ENCODE data around the gene FILIP1.

FILIP1 gene

DNA sequence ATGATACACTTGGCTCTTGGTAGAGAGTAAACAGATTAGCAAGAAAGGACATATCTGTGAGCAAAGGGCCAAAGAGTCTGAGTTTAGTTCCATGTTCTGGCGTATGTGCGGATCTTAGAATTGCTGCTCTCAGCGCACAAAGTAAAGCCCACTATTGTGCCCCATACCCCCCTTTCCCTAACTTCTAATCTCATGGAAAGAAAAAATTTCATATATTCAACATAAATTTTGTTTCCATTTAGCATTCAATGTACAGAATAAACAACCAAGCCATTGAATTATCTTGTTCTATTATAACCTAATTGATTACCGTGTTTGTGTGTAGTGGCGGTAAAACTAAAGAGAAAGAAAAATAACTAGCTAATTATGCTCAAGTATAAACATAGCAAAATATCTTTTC lies 30.5 kb downstream of the FILIP1 start:
- no peak overlapping the region for H3K4me3 ChIP-seq (replicated peaks in 1 of 2; ENCODE audit: low read depth in 2 of 2, low read length in 2 of 2)
- no peak for DNase-seq (ENCODE audit: low read depth in 2 of 2)
- TF ChIP-seq, protein P1, sequence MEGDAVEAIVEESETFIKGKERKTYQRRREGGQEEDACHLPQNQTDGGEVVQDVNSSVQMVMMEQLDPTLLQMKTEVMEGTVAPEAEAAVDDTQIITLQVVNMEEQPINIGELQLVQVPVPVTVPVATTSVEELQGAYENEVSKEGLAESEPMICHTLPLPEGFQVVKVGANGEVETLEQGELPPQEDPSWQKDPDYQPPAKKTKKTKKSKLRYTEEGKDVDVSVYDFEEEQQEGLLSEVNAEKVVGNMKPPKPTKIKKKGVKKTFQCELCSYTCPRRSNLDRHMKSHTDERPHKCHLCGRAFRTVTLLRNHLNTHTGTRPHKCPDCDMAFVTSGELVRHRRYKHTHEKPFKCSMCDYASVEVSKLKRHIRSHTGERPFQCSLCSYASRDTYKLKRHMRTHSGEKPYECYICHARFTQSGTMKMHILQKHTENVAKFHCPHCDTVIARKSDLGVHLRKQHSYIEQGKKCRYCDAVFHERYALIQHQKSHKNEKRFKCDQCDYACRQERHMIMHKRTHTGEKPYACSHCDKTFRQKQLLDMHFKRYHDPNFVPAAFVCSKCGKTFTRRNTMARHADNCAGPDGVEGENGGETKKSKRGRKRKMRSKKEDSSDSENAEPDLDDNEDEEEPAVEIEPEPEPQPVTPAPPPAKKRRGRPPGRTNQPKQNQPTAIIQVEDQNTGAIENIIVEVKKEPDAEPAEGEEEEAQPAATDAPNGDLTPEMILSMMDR (IDR thresholded peaks at IDR 0.05; ENCODE audit: low read depth, low read length): no peak

DNA sequence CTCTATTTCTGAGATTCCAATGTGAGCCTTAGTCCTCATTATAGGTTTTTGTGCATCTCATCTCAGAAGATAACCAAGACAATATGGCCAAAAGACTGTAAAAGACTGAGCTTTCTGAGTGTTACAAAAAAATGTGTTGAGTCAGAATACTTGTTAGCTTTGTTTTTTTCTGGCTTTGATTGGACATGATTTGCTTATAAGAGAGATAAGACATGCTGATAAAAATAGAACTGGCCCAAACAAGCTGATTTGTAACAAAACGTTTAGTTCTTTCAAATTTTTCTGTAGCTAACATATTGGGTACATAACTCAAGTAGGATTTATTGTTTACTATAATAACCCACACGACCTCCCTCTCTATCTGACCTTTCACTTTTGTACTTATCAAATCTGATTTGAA lies 32.9 kb downstream of the FILIP1 start:
- TF ChIP-seq, protein P1 (IDR thresholded peaks at IDR 0.05; ENCODE audit: low read depth, low read length): no peak
- H3K4me3 ChIP-seq (replicated peaks in 1 of 2; ENCODE audit: low read depth in 2 of 2, low read length in 2 of 2): no peak overlapping the region
- peak; percentile 22 to 41 for DNase-seq (ENCODE audit: low read depth in 2 of 2)

DNA sequence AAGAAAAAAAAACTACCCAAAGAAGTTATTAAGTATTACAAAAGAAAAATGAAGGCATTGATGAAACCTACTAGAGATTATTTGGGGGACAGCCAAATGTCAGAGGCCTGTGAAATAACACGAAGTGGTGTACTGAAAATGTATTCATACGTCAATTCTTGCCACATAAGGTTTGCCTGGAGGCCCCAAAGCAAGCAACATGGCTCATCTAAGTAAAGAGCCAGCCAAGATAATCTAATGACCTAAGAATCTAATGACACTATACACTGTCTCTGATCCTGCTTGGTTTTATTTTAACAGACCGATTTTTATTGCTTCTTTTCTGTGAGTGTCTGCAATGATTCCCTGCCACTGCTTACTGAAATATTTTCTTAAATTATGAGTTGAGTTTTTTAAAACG lies 34.7 kb downstream of the FILIP1 start:
- no peak overlapping the region for H3K4me3 ChIP-seq (replicated peaks in 1 of 2; ENCODE audit: low read depth in 2 of 2, low read length in 2 of 2)
- TF ChIP-seq, protein P1 (IDR thresholded peaks at IDR 0.05; ENCODE audit: low read depth, low read length): no peak
- peak; percentile 86 to 95 for DNase-seq (ENCODE audit: low read depth in 2 of 2)

DNA sequence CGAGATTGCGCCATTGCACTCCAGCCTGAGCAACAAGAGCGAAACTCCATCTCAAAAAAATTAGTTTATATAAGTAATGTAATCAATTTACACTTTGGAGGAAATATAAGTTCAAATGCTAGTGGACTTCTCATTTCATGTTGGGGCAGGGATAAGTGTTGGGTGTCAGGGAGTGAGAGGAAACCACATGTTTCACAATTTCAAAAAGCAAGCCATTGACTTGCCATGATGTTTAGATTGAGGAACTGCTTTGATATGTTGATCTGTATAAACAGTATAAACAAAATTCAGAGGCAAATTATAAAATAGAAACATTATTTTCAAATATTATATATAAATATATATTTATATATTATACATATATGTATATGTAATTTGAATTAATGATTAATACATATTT lies 42.7 kb downstream of the FILIP1 start:
- no peak for DNase-seq (ENCODE audit: low read depth in 2 of 2)
- TF ChIP-seq, protein P1 (IDR thresholded peaks at IDR 0.05; ENCODE audit: low read depth, low read length): no peak
- no peak overlapping the region for H3K4me3 ChIP-seq (replicated peaks in 1 of 2; ENCODE audit: low read depth in 2 of 2, low read length in 2 of 2)

DNA sequence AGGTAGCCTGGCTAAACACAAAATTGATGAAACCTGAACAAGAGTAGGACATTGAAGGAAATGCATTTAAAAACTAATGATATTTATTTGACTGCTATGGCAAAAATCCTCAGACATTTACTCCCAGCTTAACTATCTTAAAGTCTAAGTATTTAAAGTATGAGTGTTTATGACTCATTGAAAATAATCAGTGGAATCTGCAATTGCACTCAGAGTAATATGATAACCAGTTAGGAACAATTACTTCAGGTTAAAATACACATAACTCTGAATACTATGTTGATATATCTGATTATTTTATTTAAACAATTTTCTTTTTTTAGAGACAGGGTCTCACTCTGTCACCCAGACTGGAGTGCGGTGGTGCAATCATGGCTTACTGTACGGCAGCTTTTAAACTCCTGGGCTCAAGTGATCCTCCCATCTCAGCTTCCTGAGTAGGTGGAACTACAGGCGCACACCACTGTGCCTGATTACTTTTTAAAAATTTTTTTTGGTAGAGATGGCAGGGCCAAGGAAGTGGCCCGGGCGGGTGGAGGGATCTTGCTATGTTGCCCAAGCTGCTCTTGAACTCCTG lies 43.9 kb downstream of the FILIP1 start:
- peak; percentile 25 to 54 for DNase-seq (ENCODE audit: low read depth in 2 of 2)
- no peak overlapping the region for H3K4me3 ChIP-seq (replicated peaks in 1 of 2; ENCODE audit: low read depth in 2 of 2, low read length in 2 of 2)
- TF ChIP-seq, protein P1 (IDR thresholded peaks at IDR 0.05; ENCODE audit: low read depth, low read length): no peak

DNA sequence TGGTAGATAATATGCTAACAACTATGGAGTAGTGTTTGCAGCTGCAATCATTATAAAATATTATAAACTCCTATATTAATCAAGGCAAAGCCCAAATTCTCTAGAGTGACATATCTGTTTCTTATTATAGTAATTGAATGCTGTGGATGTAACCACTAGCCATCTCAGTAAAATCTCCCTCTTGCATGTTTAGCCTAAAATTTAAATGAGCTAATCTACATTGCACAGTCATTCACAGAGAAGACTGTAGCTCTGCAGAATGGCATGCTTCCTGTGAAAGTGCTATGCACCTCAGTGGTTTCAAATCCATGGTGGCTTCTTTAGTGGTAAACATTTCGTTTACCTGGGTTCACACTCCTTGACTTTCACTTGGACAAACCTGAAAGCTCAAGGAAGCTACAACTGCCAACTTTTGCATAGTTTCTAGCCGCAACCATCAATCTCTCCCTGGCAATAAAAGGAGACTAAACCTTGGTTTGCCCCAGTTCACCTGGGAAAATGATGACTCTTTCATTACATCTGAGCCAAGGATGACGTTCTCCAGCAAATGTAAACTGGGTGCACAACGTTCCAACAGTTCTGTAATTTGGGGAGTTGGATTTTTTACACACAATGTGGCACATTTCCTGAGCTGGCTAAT lies 47.2 kb downstream of the FILIP1 start:
- TF ChIP-seq, protein P1 (IDR thresholded peaks at IDR 0.05; ENCODE audit: low read depth, low read length): no peak
- DNase-seq (ENCODE audit: low read depth in 2 of 2): no peak
- no peak overlapping the region for H3K4me3 ChIP-seq (replicated peaks in 1 of 2; ENCODE audit: low read depth in 2 of 2, low read length in 2 of 2)

All from cardiac fibroblast (primary cell).